GM06990 (cell line): Measurements from ENCODE around the gene ZNF398.

Experiments used
- DNase-seq: peaks from one replicate; pipeline ENCODE4 v3.0.0-alpha.2; 2011; ENCODE audit not compliant: insufficient read length; ENCODE audit errors: extremely low read depth
- H3K27me3 ChIP-seq: replicated peaks from 2 replicates; pipeline ENCODE4 v1.6.0; 2011; ENCODE audit warnings: low read length; ENCODE audit not compliant: control insufficient read depth, insufficient read depth
- H3K36me3 ChIP-seq: 2 replicates; pipeline ENCODE4 v1.5.1; 2011; ENCODE audit warnings: low read length; ENCODE audit not compliant: control insufficient read depth, insufficient read depth
- H3K4me3 ChIP-seq: replicated peaks from 2 replicates; pipeline ENCODE4 v1.5.1; 2011; ENCODE audit warnings: low read depth, mild to moderate bottlenecking, control low read depth, low read length
- CTCF ChIP-seq: IDR thresholded peaks from 2 replicates; pipeline ENCODE4 v1.5.1; 2011; ENCODE audit warnings: low read length, control low read depth, mild to moderate bottlenecking, inconsistent platforms; ENCODE audit not compliant: insufficient read depth, poor library complexity, severe bottlenecking

The ZNF398 gene

GRCh38 chr7:149154056-149154455, 6.8 kb downstream of the ZNF398 start:
- no peak for TF ChIP-seq CTCF
- H3K36me3 ChIP-seq: no peaks in the 10 kb centered on the region; the same call in none of the 2 replicates
- no peaks in the 10 kb centered on the region for H3K27me3 ChIP-seq
- no peak for DNase-seq
- H3K4me3 ChIP-seq: no peak overlapping the region

GRCh38 chr7:149156898-149157297, 9.6 kb downstream of the ZNF398 start:
- Histone ChIP-seq H3K27me3 (no peaks in the 10 kb centered on the region), H3K4me3 (no peak overlapping the region), H3K36me3 (peaks cover 1% of the 10 kb centered on the region)
- DNase-seq: no peak
- TF ChIP-seq CTCF: no peak

GRCh38 chr7:149161241-149161848, 14.1 kb downstream of the ZNF398 start:
- no peak for DNase-seq
- peaks cover 3% of the 10 kb centered on the region; the same call in 1 of the 2 replicates for H3K36me3 ChIP-seq
- TF ChIP-seq CTCF: no peak

GRCh38 chr7:149166142-149166541, 18.9 kb downstream of the ZNF398 start:
- DNase-seq: no peak
- TF ChIP-seq CTCF: no peak
- peaks cover 9% of the 10 kb centered on the region for H3K36me3 ChIP-seq
- H3K27me3 ChIP-seq: no peaks in the 10 kb centered on the region
- no peak overlapping the region for H3K4me3 ChIP-seq

More at GRCh38 chr7:149161241-149161848, 14.1 kb downstream of the ZNF398 start:
- no peaks in the 10 kb centered on the region for H3K27me3 ChIP-seq
- no peak overlapping the region for H3K4me3 ChIP-seq

GRCh38 chr7:149166630-149167352, 19.5 kb downstream of the ZNF398 start:
- DNase-seq: no peak
- H3K4me3 ChIP-seq: no peak overlapping the region
- peaks cover 10% of the 10 kb centered on the region for H3K36me3 ChIP-seq
- no peak for TF ChIP-seq CTCF
- no peaks in the 10 kb centered on the region for H3K27me3 ChIP-seq
